ENCODE results near the gene DYNC1LI2. TPM values are rescaled to one million over a fixed set of nuclear protein-coding genes. Genes with fewer than 3 reads are reported as not detected.
"Not testable (repeated sequence)": the region's sequence is repeated elsewhere in the genome, so short reads cannot be mapped to it uniquely, and the experiment has no call there.

DYNC1LI2 gene
- total RNA-seq: 10 to 100 TPM; 77.5 to 97.1 TPM
- 107 to 158 reads per million in 2 donors for total RNA-seq

DNA sequence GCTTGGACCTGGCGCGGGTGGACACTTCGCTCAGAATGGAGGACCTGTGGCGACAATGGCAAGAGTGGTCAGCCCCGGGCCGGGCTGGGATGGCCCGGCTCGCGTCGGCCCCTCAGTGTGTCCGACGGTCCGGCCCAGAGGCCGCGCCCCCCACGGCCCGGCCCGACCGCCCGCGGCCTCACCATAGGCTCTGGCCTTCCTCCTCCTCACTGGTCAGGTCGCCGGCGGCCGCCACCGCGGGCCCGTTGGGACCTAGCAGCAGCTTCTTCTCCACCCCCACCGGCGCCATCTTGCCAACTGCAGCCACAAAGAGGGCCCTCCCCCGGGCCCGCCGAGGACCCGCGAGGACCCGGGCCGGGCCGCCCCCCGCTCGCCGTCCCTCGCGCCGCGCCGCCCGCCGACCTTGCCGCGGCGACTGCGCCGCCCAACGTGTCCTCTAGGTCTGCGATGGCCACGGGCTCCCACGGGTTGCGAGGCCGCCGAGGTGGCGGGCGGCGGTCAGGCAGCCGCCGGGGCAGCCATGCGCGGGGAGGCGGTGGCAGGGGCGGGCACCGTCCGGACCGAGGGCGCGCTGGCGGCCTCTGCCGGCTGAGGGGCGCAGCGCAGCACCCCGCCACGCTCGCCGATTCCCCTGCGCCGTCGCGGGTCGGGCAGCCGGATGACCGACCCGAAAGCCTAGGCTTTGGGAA is at the start of gene DYNC1LI2:
DYNC1LI2 (minus strand) TSS at position 307 of the 689 bp plus-strand sequence; CDS start at position 289, 18 bp downstream.
- H3K4me3 Mint-ChIP-seq: peak within 1 kb of the TSS; percentile 92
- ATAC-seq (peak; percentile 96), DNase-seq (peak; percentile 72 to 80 (median 78))
- H3K36me3 Mint-ChIP-seq (ENCODE audit: low read depth): peaks cover 4% of the 10 kb centered on the region
- H3K4me1 Mint-ChIP-seq: peaks cover 27% of the 10 kb centered on the region
- peak within 1 kb of the TSS; percentile 94 for H3K27ac Mint-ChIP-seq
- peaks cover 11% of the 10 kb centered on the region for H3K27me3 Mint-ChIP-seq
- no peaks in the 10 kb centered on the region for H3K9me3 ChIP-seq (ENCODE audit: control insufficient read depth, low read length, poor library complexity, severe bottlenecking)

DNA sequence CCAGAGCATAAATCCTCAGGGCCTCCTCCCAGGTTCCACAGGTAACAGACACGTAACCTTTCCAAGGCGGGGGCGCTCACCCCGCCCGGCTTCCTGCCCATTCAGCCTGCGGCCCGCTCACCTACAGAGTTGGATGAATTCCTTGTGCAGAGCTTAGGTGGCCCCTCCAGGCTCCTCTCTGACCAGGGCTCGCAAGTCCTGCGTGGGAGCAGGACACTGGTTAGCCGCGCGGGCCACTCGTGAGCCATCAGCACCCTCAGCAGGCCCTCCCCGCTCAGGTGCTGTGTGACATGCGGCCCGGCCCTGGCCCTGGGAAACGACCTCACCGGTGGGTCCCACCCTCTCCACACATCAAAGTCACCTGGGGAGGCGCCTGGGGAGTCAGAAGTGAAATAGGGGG is 49.4 kb upstream of the DYNC1LI2 start:
- DNase-seq: no peak
- Mint-ChIP-seq H3K27ac (no peak overlapping the region), H3K27me3 (no peaks in the 10 kb centered on the region), H3K36me3 (ENCODE audit: low read depth) (peaks cover 9% of the 10 kb centered on the region), H3K4me3 (no peak overlapping the region), H3K4me1 (no peaks in the 10 kb centered on the region)
- ATAC-seq: no peak
- H3K9me3 ChIP-seq (ENCODE audit: control insufficient read depth, low read length, poor library complexity, severe bottlenecking): no peaks in the 10 kb centered on the region

DNA sequence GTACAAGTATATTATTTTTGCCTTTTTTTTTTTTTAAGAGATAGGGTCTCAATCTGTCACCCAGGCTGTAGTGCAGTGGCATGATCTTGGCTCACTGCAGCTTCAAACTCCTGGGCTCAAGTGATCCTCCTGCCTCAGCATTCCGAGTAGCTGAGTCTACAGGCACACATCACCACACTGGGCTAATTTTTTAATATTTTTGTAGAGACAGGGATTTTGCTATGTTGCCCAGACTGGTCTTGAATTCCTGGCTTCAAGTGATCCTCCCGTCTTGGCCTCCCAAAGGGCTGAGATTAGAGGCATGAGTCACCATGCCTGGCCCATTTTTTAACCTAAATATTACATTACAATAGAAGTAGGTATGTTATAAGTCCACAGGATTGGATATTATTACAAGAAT is 46.8 kb upstream of the DYNC1LI2 start:
- no peak for DNase-seq
- Mint-ChIP-seq H3K4me1 (no peaks in the 10 kb centered on the region), H3K27me3 (no peaks in the 10 kb centered on the region), H3K27ac (no peak overlapping the region), H3K4me3 (no peak overlapping the region), H3K36me3 (ENCODE audit: low read depth) (no peaks in the 10 kb centered on the region)
- H3K9me3 ChIP-seq (ENCODE audit: control insufficient read depth, low read length, poor library complexity, severe bottlenecking): no peaks in the 10 kb centered on the region
- ATAC-seq: no peak

DNA sequence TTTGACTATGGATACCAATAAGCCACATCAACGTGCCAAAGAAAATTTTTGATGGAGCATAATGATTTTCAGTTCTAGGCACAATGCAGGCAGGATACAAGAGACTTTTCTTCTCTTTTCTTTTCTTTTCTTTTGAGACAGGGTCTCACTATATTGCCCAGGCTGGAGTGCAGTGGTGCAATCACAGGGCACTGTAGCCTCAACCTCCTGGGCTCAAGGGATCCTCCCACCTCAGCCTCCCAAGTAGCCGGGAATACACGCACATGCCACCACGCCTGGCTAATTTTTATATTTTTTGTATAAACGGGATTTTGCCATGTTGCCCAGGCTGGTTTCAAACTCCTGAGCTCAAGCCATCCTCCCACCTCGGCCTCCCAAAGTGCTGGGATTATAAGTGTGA is 42.6 kb upstream of the DYNC1LI2 start:
- H3K27me3 Mint-ChIP-seq; H3K4me3 Mint-ChIP-seq; H3K27ac Mint-ChIP-seq; DNase-seq; H3K4me1 Mint-ChIP-seq; ATAC-seq; H3K36me3 Mint-ChIP-seq (ENCODE audit: low read depth); H3K9me3 ChIP-seq (ENCODE audit: control insufficient read depth, low read length, poor library complexity, severe bottlenecking): not testable (repeated sequence)

DNA sequence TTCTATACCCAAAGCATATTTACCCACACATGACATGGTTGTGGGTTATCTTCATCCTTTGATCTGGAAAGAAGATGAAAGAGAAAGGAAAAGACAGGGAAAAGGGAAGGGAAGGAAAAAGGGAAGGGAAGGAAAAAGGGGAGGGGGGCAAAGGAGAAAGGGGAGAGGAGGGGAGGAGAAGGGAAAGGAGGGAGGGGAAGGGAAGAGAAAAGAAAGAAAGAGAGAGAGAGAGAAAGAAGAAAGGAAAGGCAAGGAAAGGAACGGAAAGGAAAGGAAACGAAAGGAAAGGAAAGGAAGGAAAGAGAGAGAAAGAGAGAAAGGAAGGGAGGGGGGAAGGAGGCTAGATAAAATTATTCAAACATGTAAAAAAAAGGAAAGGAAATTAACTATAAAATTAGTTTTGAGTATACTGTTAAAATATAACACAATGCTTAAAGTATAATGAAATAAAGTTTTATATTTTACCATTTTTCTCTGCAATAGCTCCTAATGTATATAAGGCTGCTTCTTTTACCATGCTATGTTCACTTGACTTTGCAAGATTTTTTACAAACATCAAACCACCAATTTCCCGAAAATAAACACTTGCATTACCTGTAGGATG is 38.8 kb upstream of the DYNC1LI2 start:
- no peak overlapping the region for H3K4me3 Mint-ChIP-seq
- no peak overlapping the region for H3K27ac Mint-ChIP-seq
- DNase-seq (no peak), ATAC-seq (no peak)
- H3K9me3 ChIP-seq (ENCODE audit: control insufficient read depth, low read length, poor library complexity, severe bottlenecking): no peaks in the 10 kb centered on the region
- no peaks in the 10 kb centered on the region for H3K4me1 Mint-ChIP-seq
- no peaks in the 10 kb centered on the region for H3K27me3 Mint-ChIP-seq
- H3K36me3 Mint-ChIP-seq (ENCODE audit: low read depth): no peaks in the 10 kb centered on the region

DNA sequence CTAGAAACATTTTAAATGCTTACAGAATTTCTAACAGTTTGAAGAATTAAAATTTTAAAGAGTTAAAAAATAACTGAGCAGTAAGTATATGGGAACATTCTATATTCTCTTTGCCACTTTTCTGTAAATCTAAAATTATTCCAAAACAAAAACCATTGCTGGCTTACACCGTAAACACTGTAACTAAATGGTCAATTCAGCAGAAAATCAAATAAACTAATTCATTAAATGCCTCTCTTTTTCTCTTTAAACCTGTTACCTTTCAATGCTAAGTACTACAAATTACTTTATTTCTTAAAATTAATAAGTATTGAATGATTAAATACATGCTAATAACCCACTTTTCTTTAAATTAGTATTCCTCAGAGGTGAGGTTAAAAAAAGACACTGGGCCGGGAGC is 36.0 kb upstream of the DYNC1LI2 start:
- no peaks in the 10 kb centered on the region for H3K36me3 Mint-ChIP-seq (ENCODE audit: low read depth)
- no peaks in the 10 kb centered on the region for H3K27me3 Mint-ChIP-seq
- no peak overlapping the region for H3K27ac Mint-ChIP-seq
- H3K4me1 Mint-ChIP-seq: no peaks in the 10 kb centered on the region
- ATAC-seq (no peak), DNase-seq (no peak)
- no peaks in the 10 kb centered on the region for H3K9me3 ChIP-seq (ENCODE audit: control insufficient read depth, low read length, poor library complexity, severe bottlenecking)
- H3K4me3 Mint-ChIP-seq: no peak overlapping the region

DNA sequence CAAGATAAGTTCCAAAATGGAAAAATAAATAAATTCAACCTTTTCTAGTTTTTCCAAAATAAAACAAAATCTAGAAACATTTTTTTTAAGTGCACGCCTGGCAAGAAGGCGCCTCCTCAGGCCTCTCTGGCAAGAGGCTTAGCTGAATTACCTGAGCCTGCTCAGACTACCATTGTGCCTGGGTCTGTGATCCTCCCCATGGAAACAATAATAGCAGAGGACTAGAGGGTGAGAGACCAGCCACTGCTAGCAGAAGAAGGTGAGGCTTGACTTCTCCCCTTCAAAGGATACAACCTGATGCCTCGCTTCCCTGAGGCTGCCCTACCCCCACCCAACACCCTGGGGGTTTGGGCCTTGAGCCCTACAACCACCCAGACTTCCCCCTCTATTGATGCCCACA is 35.1 kb upstream of the DYNC1LI2 start:
- Mint-ChIP-seq H3K4me1 (no peaks in the 10 kb centered on the region), H3K4me3 (no peak overlapping the region), H3K27ac (no peak overlapping the region), H3K27me3 (no peaks in the 10 kb centered on the region), H3K36me3 (ENCODE audit: low read depth) (no peaks in the 10 kb centered on the region)
- DNase-seq: no peak
- H3K9me3 ChIP-seq (ENCODE audit: control insufficient read depth, low read length, poor library complexity, severe bottlenecking): no peaks in the 10 kb centered on the region
- no peak for ATAC-seq

DNA sequence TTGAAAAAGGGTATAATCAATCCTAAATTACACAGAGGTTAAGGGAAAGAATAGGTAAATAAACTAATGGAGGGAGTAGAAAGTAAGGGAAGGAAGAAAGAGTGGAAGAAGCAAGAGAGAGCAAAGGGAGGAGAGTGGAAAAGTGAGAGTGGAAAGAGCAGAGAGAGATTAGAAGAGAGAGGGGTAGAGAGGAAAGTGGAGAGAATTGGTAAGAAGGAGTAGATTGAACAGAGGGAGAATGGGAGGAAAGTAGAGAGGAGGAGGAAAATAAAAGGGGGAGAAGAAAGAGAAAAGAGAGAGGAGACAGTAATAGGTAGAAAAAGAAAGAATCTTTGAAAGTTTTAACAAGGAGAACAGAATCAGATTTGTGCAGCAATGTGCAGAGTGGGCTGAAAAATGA is 25.0 kb upstream of the DYNC1LI2 start:
- no peak overlapping the region for H3K4me3 Mint-ChIP-seq
- no peak overlapping the region for H3K27ac Mint-ChIP-seq
- DNase-seq (no peak), ATAC-seq (no peak)
- H3K4me1 Mint-ChIP-seq: no peaks in the 10 kb centered on the region
- H3K36me3 Mint-ChIP-seq (ENCODE audit: low read depth): no peaks in the 10 kb centered on the region
- H3K9me3 ChIP-seq (ENCODE audit: control insufficient read depth, low read length, poor library complexity, severe bottlenecking): no peaks in the 10 kb centered on the region
- H3K27me3 Mint-ChIP-seq: no peaks in the 10 kb centered on the region

DNA sequence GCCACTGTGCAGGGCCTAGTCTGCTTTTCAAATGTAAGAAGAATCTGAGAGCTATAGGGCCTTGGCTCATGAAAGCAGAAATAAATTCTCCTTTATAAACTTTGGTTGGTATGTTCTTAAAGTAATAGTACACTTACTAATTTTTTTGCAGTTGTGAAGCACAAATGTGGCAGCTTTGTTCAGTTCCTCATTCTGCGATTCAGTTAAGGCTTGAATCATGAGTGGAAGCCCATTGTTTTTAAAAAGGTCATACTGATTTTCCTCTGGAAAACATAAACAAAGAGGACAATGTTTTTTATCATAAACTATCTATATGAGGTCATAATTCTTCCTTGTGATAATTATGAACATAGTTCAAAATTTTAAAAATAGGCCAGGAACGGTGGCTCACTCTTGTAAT is 23.6 kb upstream of the DYNC1LI2 start:
- no peaks in the 10 kb centered on the region for H3K36me3 Mint-ChIP-seq (ENCODE audit: low read depth)
- ATAC-seq: no peak
- H3K9me3 ChIP-seq (ENCODE audit: control insufficient read depth, low read length, poor library complexity, severe bottlenecking): no peaks in the 10 kb centered on the region
- no peak overlapping the region for H3K4me3 Mint-ChIP-seq
- H3K27ac Mint-ChIP-seq: no peak overlapping the region
- H3K4me1 Mint-ChIP-seq: no peaks in the 10 kb centered on the region
- DNase-seq: no peak
- H3K27me3 Mint-ChIP-seq: no peaks in the 10 kb centered on the region

DNA sequence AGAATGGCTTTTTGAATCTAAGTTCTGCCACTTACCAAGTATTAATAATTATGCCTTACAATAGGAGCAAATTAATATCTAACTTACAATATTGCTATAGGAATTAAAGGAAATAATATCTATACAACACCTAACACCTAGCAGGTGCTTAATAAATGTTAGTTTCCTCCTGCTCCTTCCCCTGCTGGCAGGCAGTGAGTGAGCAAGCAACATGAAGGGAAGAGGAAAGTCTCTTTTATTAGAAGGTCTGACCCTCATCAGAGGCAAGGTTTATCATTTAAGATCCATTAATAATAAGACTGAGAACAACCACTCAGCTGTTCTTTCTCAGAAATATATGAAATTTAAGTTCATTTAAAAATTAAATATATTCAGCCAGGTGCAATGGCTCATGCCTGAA is 6.7 kb upstream of the DYNC1LI2 start:
- ATAC-seq: no peak
- no peaks in the 10 kb centered on the region for H3K9me3 ChIP-seq (ENCODE audit: control insufficient read depth, low read length, poor library complexity, severe bottlenecking)
- Mint-ChIP-seq H3K4me3 (no peak overlapping the region), H3K36me3 (ENCODE audit: low read depth) (no peaks in the 10 kb centered on the region), H3K27ac (no peak overlapping the region), H3K27me3 (peaks cover 2% of the 10 kb centered on the region), H3K4me1 (no peaks in the 10 kb centered on the region)
- DNase-seq: no peak

DNA sequence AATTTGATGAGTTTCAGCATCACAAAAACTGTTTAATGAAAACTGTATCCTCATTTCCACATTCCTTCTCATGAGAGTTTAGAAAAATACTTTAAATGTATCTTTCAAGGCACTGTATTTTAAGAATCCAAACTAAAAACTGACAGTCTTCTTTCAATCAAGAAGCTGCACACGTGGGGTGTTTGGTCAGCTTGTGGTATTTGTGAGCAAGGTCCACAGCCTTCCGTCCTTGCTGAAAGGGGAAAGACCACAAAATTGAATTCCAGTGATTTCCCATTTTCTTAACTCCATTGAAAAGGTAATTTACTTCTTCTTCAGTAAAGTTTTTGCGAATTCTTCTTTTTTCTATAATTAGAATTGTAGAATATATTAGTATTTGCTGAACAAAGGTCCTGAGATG is 3.4 kb upstream of the DYNC1LI2 start:
- Mint-ChIP-seq H3K27me3 (peaks cover 11% of the 10 kb centered on the region), H3K4me3 (no peak overlapping the region), H3K36me3 (ENCODE audit: low read depth) (no peaks in the 10 kb centered on the region), H3K27ac (no peak overlapping the region), H3K4me1 (peaks cover 12% of the 10 kb centered on the region)
- ATAC-seq (no peak), DNase-seq (no peak)
- no peaks in the 10 kb centered on the region for H3K9me3 ChIP-seq (ENCODE audit: control insufficient read depth, low read length, poor library complexity, severe bottlenecking)

DNA sequence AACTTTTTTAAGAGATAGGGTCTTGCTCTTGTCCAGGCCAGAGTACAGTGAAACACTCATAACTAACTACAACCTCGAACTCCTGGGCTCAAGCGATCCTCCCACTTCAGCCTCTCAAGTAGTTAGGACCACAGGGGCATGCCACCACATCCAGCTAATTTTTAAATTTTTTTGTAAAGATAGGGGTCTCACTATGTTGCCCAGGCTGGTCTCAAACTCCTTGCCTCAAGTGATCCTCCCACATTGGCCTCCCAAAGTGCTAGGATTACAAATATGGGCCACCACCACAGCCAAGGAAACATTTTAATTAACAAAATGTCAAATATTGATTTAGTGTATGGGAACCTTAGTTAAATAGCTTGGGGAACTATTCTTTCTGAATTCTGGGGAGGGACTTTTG is 2.8 kb upstream of the DYNC1LI2 start:
- ATAC-seq: no peak
- H3K27ac Mint-ChIP-seq: no peak overlapping the region
- no peak overlapping the region for H3K4me3 Mint-ChIP-seq
- H3K4me1 Mint-ChIP-seq: peaks cover 17% of the 10 kb centered on the region
- H3K9me3 ChIP-seq (ENCODE audit: control insufficient read depth, low read length, poor library complexity, severe bottlenecking): no peaks in the 10 kb centered on the region
- DNase-seq: no peak
- no peaks in the 10 kb centered on the region for H3K36me3 Mint-ChIP-seq (ENCODE audit: low read depth)
- H3K27me3 Mint-ChIP-seq: peaks cover 11% of the 10 kb centered on the region

DNA sequence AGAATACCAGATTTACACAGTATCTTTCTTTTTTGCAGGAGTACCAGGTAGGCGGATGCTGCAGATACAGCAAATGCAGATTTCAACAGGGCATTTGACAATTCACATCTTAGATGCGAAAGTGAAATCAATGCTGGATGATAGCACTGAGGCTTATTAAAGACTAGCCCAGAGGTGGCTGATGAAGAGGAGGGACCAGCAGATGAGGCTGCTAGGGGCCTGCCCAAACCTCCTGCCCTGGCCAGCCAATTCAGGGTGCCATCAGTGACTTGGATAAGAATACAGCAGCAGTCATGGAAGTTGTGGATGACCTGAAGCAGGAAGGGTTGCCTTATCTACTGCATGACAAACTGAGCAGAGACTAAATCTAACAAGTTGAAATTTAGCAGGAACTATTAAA is 1.5 kb upstream of the DYNC1LI2 start:
- DNase-seq (no peak), ATAC-seq (no peak)
- no peaks in the 10 kb centered on the region for H3K9me3 ChIP-seq (ENCODE audit: control insufficient read depth, low read length, poor library complexity, severe bottlenecking)
- peaks cover 11% of the 10 kb centered on the region for H3K27me3 Mint-ChIP-seq
- H3K4me3 Mint-ChIP-seq: no peak overlapping the region
- no peak overlapping the region for H3K27ac Mint-ChIP-seq
- peaks cover 4% of the 10 kb centered on the region for H3K36me3 Mint-ChIP-seq (ENCODE audit: low read depth)
- peaks cover 25% of the 10 kb centered on the region for H3K4me1 Mint-ChIP-seq

DNA sequence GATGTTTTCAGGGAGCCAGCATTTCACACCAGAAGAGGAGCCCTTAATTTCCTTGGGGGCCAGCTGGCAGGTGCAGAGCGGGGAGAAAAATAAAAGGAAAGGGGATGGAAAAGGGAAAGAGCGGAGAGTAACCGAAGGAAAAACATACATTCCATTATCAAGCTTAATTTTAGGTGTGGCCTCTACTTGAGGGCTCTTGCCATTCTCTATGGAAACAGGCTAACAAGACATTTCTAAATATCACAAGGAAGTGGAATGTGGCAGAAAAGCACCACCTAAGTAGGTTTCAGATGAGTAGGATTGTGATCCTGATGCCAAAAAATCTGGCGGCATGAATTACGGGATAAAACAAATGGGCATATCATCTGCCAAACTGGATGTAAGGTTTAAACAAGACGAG is 970 bp upstream of the DYNC1LI2 start:
- peaks cover 25% of the 10 kb centered on the region for H3K4me1 Mint-ChIP-seq
- DNase-seq (no peak), ATAC-seq (no peak)
- H3K9me3 ChIP-seq (ENCODE audit: control insufficient read depth, low read length, poor library complexity, severe bottlenecking): no peaks in the 10 kb centered on the region
- peaks cover 11% of the 10 kb centered on the region for H3K27me3 Mint-ChIP-seq
- H3K36me3 Mint-ChIP-seq (ENCODE audit: low read depth): peaks cover 4% of the 10 kb centered on the region
- peak overlapping the region; percentile 94 for H3K27ac Mint-ChIP-seq
- H3K4me3 Mint-ChIP-seq: peak overlapping the region; percentile 92

Data from T-helper 17 cell (primary cell).